GM12872 (cell line): ENCODE results near the gene CDH8.

ENCODE experiments used
- CTCF ChIP-seq: IDR thresholded peaks from 3 replicates; pipeline ENCODE4 v1.5.1; 2011; ENCODE audit warnings: low read depth, mild to moderate bottlenecking, low read length, moderate library complexity; ENCODE audit not compliant: insufficient read depth

Gene CDH8

DNA sequence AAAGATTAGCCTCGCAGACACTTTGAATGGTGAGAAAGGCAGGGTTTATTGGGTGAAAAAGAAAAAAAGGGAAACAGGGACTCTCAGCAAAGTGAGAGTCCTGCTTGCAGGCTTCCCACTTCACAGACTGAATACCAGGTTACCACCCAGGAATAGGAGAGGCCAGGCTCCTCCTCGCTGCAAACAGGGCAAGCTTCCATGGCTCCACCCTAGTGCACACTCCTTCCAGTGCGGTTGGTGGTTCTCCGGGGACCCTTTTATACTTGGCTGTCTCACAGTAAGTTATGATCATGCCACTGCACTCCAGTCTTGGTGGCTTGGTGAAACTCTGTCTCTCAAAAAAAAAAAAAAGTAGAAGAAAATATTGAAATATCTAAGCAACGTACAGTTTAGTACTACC, 30.5 kb upstream of the CDH8 start:
- no peak for TF ChIP-seq CTCF

GRCh38 chr16:62064173-62064572, 27.9 kb upstream of the CDH8 start:
- no peak for TF ChIP-seq CTCF

GRCh38 chr16:62060089-62060488, 23.9 kb upstream of the CDH8 start:
- no peak for TF ChIP-seq CTCF

DNA sequence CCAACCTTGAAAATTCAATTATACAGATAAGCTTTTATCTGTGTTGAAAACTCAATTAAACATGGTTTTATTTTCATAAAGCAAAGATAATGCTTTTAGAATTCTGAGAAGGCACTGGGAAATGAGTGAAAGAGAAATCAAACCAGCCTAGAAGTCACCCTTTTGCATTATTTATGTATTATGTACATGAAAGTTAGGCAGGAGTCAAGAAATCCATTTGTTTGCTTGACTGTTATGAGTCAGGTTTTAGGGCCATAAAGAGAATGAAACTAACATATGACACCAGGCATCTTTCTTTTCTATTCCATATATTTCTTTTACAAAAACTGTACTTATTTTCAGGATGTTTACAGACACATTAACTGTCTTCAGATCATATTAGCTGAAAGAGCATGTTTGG, 23.3 kb upstream of the CDH8 start:
- TF ChIP-seq CTCF = no peak

GRCh38 chr16:62058412-62058811, 22.2 kb upstream of the CDH8 start:
- TF ChIP-seq CTCF = no peak

- TF ChIP-seq CTCF = no peak
Measured at GRCh38 chr16:62051942-62052341, 15.7 kb upstream of the CDH8 start.

DNA sequence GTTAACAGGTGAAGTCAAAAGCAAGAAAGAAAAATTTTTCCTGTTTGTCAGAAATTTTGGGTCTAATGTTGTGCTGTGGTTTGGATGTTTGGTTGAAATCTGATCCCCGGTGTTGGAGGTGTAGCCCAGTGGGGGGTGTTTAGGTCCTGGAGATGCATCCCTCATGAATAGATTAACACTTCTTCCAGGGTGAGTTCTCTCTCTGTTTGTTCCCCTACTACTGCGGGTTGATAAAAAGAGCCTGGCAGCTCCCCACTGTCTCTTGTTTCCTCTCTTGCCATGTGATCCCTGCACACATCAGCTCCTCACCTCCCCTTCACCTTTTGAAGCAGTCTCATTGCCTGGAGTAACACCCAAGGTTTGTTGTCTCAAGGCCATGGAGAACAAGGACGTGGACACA, 14.6 kb upstream of the CDH8 start:
- no peak for TF ChIP-seq CTCF

DNA sequence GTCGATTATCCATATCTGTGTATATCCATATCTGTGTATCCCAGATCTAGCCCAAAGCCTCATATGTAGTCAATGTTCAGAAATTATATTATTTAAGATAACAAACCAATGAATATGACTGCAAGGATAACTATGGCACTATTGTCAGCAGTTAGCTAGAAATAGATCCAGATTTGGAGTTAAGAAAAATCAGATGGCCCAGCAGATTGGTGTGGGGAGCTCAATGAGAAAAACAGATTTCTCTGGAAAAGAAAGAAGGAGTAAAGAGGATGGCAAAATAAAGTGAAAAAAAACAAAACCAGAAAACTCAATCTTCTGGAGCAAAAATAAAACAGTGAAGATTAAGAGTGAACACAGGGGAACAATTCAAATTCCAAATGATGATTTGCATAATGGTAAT, 10.6 kb upstream of the CDH8 start:
- no peak for TF ChIP-seq CTCF
